HG02840 (cell line): ENCODE results near the gene IMPG2.
A peak's percentile ranks its signal among the peaks of the same experiment; 100 is the strongest.

ENCODE experiments used
- ATAC-seq: cut with Tn5 transposase; IDR thresholded peaks from one replicate; pipeline ENCODE4 v1.9.1; 2021; ENCODE audit warnings: mild to moderate bottlenecking, moderate library complexity, moderate number of reproducible peaks; ENCODE audit not compliant: unreplicated experiment, low FRiP score

IMPG2 gene

GRCh38 chr3:101279162-101279561 lies 41.2 kb downstream of the IMPG2 start:
- no peak for ATAC-seq

GRCh38 chr3:101278727-101279126 lies 41.6 kb downstream of the IMPG2 start:
- no peak for ATAC-seq

- ATAC-seq = no peak
These were observed 46.8 kb downstream of the IMPG2 start for GRCh38 chr3:101273608-101274007.

GRCh38 chr3:101273156-101273555 lies 47.2 kb downstream of the IMPG2 start:
- no peak for ATAC-seq

- no peak for ATAC-seq
These were observed 48.6 kb downstream of the IMPG2 start for GRCh38 chr3:101271728-101272127.

- ATAC-seq = no peak
These were observed 50.2 kb downstream of the IMPG2 start for GRCh38 chr3:101270149-101270548.

DNA sequence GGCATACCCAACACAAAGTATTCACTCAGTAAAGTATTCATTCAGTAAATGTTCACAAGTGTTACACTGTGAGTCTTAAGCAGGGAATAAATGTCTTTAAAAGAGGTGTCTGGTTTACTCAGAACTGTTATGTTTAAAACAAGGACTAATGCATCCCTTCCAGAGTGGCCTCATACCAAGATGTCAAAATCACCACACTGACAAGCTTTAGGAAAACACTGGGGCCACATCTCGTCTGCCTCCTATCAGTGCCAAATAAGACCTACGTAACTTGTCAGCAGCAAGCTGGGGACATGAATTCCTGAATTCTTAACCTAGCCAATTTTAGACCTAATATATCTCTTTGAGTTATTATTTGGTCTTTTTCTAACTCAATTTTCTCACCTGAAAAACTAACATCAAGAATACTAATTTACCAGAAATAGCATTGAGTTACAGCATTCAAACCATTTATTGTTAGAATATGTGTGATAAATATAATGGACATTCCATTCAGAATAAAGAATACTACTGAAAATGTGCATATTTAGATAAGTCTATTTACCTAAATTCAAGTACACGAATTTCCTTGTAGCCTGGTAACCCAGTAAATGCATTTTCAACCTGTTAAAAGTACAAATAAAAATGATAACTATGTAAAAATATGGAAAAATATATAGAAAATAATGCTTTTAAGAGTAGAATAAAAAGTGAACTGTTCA lies 51.3 kb downstream of the IMPG2 start:
- no peak for ATAC-seq

DNA sequence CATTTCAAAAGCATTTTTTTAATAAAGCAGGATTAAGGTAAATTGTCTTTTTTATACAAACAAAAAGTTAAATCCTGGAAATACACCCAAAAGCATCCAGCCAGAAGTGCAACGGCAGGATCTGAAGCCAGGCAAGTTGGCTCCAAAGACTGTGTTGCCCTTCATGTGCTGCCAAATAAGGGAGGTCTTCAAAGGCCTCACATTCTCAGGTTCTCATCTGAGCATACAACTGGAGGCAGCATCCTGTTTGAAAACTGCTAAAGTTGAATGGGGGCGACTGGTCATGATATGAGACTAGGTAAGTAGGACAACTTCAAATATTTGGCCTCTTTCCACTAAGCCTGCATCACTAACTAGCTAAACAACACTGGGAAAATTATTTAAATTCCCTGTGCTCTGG lies 52.2 kb downstream of the IMPG2 start:
- no peak for ATAC-seq

DNA sequence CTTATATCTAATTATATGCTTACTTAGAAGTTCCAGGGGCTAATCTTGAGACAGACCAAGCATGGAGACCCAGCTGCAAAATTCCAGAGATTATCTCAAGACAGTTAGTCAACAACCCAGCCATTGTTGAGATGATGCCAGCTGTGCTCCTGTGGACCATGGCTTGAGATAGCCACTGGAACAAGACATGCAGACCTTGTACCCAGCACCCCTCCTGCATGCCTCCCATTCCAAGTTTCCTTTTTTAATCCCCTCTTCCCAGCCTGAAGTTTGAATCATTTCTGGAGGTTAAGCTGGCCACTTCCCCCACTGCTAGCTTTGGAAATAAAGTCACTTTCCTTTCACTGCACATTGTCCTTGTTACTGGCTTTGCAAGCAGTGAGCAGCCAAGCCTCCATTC lies 53.8 kb downstream of the IMPG2 start:
- ATAC-seq = no peak

- no peak for ATAC-seq
These were observed 54.3 kb downstream of the IMPG2 start for GRCh38 chr3:101266071-101266470.

GRCh38 chr3:101262393-101263240 lies 57.8 kb downstream of the IMPG2 start:
- peak; percentile 54 for ATAC-seq

DNA sequence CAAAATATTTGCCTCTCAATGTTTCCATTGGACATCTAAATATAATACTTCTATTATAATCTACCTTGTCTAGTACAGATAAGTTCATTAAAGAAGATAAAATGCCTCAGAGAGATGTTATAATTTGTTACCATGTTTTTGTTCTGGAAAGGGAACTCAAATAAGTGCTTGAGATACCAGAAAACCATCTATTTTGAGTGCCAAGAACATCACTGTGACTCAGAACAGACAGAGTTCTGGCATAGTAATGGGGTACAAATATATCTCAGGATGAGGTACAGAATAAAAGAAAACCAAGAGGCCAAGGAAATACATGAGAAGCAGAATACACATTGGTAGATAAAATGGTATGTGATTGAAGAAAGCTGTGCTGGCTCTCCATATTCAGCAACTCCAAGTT lies 58.9 kb downstream of the IMPG2 start:
- no peak for ATAC-seq

- no peak for ATAC-seq
These were observed 60.7 kb downstream of the IMPG2 start for GRCh38 chr3:101259485-101260341.

DNA sequence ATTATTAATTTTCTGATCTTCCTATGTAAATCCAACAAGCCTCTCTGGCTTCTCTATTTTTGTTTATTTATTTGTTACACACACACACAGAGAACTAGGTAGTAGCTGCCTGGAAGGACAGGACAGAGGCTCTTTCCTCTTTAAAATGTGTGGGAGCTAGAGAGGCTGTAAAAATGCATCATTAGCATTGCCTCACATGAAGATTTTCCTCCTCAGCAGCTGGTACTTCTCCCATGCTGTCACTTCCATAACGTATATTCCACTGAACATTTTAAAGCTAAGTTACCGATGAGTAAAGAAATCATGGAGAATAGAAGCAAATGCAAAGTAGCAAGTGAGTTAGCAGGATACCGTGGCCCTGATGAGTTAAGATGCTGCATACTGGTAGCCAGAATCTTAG lies 63.9 kb downstream of the IMPG2 start:
- no peak for ATAC-seq

GRCh38 chr3:101255441-101255840 lies 64.9 kb downstream of the IMPG2 start:
- no peak for ATAC-seq

GRCh38 chr3:101253396-101253795 lies 67.0 kb downstream of the IMPG2 start:
- ATAC-seq = no peak

- no peak for ATAC-seq
These were observed 67.4 kb downstream of the IMPG2 start for GRCh38 chr3:101252945-101253344.

DNA sequence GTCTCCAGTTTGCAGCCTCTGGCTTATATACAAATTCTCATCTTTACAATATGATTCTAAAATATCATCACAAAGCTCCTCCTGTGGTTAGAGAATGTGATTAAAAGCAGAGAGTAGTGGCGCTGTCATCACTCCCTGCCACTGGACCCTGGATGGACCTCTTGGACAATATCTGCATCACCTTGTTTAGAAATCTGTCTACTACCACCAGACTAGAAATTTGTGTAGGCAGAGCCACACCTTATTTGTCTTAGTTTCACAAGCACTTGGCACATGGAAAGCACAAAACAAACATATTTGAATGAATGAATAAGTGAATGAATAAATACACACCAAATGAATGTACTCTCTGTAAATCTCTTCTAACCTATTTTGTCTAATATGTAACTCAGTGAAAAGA lies 68.1 kb downstream of the IMPG2 start:
- ATAC-seq = no peak

DNA sequence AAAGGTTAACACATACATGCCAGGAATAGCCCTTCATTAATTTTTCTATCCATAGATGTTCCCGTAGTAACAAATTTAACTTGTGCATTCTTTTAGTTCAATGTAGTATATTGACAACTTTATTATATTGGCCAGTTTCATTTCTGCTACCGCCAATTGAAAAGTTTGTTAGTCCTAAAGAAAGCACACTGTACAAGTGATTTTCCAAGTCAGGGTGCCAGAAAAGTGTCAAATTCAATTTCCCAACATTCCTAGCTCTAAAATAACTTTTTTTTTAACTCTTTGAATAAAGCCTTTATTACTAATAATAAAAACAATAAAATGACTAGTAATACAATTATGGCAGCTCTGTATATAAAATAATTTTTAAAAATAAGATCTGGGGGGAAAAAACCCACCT lies 68.9 kb downstream of the IMPG2 start:
- no peak for ATAC-seq

- ATAC-seq = no peak
These were observed 70.9 kb downstream of the IMPG2 start for GRCh38 chr3:101249522-101249921.

DNA sequence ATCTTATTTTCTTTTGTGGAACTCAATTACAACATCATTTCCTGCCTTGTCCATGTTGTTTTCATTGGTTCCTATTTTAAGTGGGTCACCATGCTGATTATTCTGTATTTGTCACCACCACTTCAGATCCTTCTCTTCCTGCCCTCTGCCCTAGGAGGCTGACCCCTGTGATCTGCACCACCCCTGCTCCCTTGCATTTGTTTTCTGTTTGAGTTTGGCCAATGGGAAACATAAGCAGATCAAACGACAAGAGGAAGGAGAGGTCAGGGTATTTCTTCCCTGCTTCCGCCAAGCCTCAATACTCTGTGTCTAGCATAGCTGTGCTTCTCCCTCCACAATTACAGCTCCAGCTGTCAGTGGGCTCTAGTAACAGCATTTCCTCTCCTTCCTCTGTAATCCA lies 71.6 kb downstream of the IMPG2 start:
- ATAC-seq = no peak
